ENCODE results near the gene ANKRD31.

- no peak for TF ChIP-seq CTCF (IDR thresholded peaks at IDR 0.05)
- no peak for TF ChIP-seq POLR2A (IDR thresholded peaks at IDR 0.05)
These were observed 49.6 kb upstream of the ANKRD31 start for GRCh38 chr5:75286211-75286773.

All from prostate gland (tissue), 2 donors.